MV-4-11 (cell line): ENCODE measurements around the gene MBD4.

Experiments
- DNase-seq: peaks from one replicate; lab custom pipeline; 2025; lab: John Stamatoyannopoulos, UW

Gene MBD4

DNA sequence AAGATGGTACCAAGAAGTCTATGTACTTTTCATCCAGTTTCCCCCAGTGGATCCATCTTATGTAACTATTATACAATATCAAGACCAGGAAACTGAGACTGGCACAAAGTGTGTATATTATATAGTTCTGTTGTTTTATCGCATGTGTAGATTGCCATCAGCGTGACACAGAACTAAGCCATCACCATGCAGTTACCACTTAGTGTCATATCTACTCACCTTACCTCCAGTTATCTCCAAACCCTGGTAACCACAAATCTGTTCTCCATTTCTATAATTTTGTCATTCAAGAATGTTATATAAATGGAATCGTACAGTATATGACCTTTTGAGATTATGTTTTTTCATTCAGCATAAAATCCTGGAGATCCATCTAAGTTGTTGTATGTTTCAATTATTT lies 23.3 kb upstream of the MBD4 start:
- DNase-seq, result no peak

DNA sequence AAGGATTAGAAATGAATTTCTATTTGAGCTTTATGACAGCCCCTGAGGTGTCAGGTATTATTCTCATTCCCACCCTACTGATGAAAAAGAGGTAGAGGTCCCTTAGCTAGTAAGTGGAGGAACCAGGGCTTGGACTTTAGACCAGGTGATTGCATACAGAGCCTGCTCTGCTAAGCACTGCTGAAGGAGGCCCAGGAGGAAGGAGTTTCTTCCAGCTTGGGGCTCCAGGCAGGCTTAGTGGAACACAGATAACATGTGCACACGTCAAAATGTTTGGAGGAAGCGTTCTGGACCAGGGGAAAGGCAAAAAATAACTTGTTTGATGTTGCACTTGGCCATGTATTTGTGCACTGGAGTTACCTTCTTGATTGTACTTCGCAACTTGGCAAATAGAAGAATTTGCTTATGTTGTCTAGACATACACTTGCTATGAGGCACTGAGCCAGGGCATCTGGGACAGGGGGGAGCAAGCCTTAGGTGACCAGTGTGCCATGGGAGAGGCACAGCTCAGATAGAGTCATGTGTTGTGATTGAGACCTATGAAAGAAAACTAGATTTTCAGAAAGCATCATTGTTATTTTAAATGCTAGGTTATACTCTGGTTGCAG lies 22.7 kb upstream of the MBD4 start:
- DNase-seq, result no peak

DNA sequence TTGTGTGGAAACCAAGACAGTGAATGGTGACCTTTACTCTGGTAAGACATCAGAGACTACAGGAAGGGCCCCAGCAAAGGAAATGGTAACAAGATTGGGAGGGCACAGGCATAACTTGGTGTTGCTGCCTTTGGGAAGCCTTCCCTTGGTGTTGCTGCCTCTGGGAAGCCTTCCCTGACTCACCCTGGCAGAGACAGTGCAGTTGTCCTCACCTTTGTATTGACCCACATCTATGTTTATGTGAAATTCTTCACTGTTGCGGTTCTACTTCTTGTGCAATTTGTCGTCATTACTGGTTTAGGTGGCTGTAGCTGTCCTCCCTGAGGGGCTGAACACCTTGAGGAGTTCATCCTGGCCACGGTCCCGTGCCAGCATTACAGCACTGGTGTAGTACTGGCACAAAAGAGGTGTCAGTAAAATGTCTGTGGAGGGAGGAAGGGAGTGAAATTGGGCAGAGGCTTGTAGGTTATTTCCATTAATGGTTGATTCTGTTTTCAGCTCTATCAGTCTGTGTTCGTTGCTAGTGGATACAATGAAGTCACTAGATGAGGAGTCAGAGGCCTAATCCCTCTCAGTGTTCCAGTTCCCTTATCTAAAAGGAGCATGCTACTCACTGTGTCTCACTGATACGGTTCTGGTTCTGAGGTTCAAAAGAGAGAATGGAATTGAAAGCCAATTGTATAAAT lies 21.9 kb upstream of the MBD4 start:
- peak; percentile 78 for DNase-seq

DNA sequence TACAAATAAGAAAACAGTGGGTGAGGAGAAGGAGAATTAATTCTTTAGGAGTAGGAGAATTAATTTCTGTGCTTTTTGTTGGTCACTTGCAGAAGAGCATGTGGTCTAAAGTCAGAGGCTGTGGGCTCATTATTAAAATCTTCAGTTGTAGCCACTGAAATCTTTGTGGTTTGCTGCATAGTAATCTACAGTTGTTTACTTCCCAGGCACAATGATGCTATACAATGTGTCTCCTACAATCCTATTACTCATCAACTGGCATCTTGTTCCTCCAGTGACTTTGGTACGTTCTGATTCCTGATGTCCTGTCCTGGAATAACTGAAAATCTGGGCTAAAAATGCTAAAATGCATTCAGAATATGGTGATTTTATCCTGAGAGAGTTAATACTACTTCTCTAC lies 21.3 kb upstream of the MBD4 start:
- peak; percentile 37 for DNase-seq

DNA sequence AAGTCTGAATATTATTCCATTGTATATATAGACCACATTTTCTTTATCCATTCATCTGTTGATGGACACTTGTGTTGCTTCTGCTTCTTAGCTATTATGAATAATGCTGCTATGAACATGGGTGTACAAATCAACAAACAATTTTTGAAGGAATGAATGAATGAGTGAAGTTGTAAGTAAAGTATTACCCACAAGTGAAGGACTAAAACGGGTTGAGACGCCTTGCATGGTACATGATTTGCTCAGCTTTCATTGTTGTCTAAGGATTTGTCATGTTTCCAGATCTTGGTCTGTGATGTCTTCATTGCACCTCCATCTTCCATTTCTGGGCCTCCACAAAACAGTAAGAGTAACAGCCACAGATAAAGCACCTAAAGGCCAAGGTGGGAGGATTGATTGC lies 20.8 kb upstream of the MBD4 start:
- no peak for DNase-seq

DNA sequence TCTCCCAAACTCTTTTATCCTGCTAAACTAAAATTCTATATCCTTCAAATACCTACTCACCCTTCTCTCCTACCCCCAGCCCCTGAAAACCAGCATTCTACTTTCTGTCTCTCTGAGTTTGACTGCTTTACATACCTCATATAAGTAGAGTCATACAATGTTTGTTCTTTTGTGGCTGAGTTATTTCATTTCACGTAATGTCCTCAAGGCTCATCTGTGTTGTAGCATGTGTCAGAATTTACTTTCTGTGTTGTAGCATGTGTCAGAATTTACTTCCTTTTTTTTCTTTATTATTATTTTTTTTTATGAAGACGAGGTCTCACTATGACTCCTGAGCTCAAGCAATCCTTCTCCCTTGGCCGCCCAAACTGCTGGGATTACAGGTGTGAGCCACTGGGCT lies 20.4 kb upstream of the MBD4 start:
- DNase-seq, result no peak

DNA sequence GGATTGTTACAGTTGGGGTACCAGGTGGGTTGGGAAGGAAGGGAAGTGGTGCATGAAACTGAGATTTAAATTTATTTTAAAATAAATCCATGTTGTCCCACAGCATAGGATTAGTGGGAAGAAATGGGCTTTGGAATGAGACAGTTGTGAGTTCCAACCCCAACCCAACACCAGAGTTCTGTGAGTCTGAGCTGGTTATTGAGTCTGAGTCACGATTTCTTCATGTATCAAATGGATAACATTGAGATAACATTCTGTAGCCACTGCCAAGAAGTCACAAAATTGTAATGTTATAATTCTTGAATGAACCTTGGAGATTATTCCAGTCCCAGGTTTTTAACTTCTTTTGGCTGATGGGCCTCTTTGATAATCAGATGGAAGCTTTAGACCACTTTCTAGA lies 14.0 kb upstream of the MBD4 start:
- DNase-seq, result no peak

DNA sequence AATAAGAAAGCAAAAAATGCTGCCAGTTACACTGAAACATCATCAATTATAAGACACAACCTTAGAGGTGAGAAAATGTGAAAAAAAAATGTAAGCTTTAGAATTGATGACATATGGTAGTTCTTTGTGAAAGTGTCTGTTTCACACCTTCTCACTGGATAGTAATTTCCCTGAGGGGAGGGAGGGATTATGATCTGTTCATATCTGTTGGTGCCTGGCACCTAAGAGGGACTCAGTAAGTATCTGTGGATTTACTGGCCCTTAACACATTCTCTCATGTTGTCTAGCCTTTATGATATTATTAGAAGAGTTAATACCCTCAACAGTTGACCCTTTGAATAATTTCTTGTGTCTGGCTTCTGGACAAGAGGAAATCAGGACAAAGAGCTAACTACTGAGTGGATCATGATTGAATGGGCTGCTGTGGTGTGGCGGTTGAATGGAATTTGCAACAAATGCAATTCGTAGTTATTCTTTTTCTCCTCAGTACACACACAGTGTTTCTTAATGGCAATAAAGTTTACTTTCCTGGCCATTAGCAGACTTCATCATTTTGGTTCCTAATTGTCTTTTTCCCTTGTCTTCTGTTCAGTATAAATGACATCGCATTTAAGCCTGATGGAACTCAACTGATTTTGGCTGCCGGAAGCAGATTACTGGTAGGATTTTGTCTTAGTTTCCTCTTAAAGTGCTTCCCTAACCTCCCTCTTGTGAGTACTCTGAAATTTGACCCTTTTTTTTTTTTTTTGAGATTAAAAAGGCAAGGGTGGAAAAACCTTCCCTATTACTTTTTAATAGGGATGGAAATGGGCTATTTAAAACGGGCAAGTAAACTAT lies 9.7 kb upstream of the MBD4 start:
- DNase-seq, result no peak

DNA sequence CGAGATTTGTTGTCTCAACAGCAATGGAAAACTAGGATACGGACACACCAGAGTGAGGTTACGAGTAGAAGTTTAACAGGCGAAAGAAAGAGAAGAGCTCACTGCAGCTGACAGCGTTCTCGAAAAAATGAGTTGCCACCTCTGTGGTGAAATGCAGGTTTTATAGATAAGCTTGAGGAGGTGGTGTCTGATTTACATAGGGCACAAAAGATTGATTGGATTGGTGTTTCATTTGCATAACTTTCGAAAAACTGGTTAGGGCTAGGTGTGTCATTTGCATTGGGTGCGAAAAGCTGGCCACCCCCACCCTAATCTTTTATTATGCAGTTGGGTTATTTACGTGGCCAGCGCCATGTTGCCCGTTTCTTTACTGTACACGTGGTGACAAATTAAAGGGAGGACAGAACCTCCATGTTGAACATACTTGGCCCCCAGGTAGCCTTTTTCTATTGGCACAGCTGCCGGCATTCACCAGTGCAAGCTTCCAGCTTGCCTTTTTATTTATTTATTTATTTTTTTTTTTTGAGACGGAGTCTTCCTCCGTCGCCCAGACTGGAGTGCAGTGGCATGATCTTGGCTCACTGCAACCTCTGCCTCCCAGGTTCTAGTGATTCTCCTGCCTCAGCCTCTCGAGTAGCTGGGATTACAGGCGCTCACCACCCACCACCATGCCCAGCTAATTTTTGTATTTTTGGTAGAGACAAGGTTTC lies 8.6 kb upstream of the MBD4 start:
- no peak for DNase-seq

DNA sequence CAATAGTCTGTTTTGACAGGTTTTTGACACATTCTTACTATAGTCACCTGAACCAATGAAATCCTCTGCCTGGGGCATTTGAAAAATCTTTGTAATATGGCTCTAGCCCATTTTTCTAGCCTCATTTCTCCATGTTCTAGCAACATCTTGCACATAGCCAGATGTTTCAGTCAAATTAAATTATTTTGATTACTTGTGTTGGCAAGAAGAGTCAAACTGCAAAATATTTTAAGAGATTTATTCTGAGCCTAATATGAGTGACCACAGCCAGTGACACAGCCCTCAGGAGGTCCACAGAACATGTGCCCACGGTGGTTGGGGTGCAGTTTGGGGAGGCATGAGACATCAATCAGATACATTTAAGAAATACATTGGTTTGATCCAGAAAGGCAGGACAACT lies 7.2 kb upstream of the MBD4 start:
- no peak for DNase-seq

DNA sequence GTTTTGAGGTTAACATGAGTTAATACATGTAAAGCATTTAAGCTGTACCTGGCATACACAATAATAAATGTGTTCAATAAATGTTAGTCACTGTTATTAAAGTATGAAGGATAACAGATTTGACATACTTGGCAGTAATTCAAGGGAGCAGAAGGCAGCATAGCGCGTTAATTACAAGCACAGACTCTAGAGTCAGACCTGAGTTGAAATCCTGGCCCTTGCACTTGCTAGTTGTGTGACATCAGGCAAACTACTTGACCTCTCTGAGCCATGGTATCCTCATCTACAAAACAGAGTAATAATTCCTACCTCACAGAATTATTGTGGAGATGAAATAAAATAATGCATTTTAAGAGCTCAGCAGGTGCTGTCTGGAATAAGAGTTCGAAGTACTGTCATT lies 5.7 kb upstream of the MBD4 start:
- no peak for DNase-seq

DNA sequence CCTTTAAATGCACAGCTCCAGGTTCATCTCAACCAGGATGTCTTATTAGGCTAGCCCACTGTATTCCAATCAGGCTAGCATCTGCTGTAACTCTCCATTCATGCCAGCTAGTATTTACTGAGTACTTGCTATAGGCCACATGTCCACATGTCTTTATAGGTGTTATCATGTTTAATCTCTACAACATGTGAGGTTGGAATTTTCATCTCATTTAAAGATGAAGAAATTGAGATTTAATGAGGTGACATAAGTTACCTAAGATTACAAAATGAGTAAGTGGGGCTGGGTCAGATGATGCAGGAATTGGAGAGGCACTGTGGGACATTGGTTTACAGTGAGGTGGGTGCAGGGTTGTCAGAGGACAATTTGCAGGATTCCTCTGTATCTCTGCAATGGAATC lies 3.2 kb upstream of the MBD4 start:
- DNase-seq, result no peak

DNA sequence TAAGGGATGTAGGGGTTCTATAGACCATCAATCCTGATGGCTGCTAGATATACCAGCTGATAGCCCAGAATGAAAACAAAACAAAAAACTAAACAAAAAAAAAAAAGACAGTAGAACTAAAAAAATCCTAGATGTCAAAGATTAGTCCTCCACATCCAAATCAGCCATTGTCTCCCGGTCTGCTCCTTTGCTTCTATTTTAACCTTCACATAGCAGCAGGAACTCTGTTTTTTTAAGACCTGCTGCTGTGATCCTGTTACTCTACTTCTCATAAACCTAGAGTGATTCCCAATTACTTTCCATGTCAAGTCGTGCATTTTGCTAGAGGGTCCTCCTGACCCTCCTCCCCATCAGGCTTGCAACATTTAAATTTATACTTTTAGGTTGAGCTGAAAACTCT lies 2.7 kb upstream of the MBD4 start:
- DNase-seq, result no peak

DNA sequence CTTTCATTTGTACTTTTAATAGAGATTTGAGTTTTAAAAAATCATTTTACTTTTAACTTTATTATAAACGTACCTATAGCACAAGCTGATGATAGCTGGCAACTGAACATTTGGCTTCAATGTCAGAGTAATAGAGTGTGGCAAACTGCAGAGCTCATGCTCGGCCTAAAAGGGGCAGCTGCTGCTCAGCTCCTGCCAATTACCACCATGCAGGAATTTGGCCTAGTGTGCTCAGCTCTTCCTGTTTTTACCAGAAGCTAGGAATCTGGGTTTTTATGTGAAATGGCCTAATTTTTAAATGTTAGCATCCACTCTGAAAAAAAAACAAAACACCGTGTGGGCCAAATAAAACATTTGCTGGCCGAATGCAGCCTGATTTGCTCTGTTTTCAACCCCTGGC lies 2.0 kb upstream of the MBD4 start:
- peak; percentile 13 for DNase-seq

DNA sequence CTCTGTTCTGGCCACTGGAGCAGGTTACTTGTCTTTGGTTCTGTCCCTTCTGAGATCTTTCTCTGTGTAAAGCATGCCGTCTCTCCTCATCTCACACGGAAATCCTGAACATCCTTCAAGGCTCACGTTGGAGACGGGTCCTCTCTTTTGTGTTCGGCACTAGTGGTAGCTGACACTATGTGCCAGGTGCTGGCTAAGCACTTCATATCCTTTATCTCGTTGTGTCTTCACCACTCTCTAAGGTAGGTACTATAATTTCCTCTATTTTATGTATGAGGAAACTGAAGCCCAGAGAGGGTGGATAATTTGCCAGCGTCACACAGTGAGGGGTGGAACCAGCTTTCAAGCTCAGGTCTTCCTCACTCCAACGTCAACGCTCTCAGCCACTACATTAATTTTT lies 1.5 kb upstream of the MBD4 start:
- DNase-seq, result peak; percentile 23

DNA sequence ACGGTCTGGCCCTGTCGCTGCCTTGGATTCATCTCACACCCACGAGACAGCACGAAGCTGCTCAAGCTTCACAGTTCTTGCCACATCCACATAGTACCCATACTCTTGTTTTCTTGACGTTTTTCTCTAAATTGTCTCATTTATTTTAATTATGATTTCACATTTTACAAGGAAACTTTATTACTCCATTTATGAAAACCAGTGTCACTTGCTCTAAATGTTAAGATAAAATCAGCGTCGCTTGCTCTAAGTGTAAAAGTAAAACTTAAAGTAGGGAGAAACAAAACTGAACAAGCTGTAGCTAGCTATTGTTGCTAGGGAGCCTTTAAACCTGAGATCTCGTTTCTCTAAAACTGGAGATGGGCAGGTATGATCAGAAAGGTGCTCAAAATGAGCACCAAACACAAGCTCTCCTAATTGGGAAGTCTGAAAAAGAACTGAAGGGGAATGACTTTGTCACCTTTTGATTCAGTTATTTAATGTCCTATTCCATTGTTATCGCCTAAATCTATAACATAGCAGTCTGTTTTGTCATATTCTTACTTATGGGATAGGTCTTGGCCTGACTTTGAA lies 956 bp upstream of the MBD4 start:
- DNase-seq, result no peak

DNA sequence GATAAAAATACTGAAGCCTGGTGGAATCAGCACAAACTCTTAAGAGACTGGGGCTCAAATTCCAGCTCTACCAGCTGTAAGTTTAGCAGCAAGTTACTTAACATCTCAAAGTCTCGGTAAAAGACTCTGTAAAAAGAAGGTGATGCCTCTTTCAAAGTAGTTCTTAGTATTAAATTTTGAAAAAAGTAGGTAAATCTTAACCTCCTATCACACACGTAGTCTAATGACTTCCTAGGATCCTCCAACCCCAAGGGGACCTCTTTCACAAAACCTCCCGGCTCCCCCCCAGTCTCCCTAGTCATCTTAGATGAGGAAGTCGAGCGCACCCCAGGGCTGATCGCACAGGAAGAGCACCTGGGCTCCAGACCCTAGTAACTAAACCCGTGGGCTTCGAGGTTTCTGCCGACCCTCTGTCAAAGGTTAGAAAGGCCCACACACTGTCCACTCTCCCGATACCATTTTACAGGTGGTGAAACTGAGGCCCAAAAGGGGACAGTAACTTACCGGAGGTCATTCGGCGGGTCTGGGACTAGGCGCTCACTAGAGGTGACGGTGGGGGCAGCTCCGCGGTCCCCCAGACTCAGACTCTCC lies 427 bp downstream of the MBD4 start:
- DNase-seq, result peak; percentile 53

DNA sequence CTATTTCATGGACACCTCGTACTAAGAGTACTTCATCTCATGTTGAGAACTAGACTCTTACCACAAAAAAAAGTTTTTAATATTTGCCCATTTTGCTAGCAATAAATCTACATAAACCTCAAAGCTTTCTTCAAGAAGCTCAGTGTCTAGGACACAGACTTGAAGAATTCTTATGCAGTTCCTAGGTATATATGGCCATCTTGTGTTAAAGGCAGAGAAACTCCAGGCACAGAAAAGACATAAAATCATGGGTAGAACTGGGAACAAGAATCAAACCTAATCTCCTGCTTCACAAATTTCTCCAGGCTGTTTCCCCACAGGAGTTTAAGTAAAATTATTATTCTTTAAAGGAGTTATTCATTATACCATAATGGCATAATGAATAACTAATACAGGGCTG lies 4.4 kb downstream of the MBD4 start:
- no peak for DNase-seq

DNA sequence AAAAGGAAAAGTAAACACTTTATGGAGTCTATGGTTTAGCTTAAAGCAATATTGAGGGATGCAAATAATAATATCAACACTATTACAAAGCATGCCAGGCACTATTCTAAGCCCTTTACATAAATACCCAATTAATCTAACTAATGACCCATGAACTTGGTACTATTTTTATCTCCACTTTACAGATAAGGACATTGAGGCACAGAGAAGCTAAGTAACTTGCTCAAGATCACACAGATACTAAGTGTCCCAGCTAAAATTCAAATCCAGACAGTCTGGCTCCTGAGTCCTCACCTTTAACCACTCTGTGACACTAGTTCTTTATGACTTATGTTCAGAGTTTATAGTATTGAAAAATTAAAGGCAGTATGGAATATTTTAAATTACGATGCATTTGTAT lies 5.6 kb downstream of the MBD4 start:
- no peak for DNase-seq

DNA sequence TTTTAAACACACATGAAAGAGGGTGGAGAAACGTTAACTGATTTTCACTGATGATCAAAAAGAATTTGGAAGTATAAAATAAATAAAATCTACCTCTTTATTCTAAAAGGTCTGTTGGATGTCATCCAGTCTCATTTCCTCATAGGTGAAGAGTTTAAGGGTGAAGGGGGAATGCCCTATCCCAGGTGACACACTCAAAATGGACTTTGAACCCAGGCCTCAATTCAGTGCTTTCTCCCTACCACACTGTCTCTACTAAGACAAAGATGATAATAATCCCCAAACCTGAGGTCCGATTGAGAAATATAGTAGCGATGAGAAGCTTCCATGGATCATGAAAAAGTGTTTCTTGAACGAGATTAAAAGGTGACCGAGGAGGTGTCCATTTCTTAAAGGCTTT lies 6.2 kb downstream of the MBD4 start:
- DNase-seq, result no peak

DNA sequence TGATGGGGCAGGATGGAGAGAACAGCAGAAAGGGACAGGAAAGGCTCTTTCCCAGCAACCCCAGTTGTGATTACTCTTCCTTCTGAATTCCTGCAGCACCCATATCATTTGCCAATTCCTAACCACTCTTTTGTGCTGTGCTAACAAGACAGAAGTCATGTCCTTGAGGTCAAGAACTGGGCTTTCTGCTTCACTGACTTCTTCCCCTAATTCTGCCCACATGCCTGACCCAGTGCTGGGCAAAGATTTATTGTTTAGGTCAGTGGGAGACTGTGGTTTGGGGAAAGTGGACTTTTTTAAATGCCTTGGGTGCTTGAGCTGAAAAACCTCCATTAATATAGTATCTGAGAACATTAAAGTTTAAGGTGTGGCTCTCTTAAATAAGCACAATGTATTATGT lies 7.1 kb downstream of the MBD4 start:
- peak; percentile 37 for DNase-seq

DNA sequence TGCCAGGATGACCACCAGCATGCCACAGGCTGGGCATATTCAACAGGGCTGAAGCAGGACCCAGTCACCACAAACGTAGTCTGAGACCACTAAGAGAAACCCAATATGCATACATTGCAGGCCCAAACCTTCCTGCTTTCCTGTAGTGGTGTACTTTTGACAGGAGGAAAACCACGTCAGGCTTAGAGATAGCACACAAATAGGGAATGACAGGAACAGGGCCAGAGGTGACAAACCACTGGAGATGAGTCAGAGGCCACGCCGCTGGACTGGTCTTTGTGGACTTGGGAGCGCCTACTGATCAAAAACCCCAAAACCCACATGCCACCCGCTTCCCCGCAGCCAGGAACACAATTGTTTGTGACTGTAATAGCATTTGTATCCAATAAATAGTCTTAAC lies 7.7 kb downstream of the MBD4 start:
- DNase-seq, result peak; percentile 57
